GM23338 (cell line): ENCODE data around the gene ABHD6. TPM values are rescaled to one million over a fixed set of nuclear protein-coding genes. Genes with fewer than 3 reads are reported as not detected.
A peak's percentile ranks its signal among the peaks of the same experiment; 100 is the strongest.

ENCODE experiments used
- ATAC-seq: fragments of 200-7000 bp; cut with Tn5 transposase; 3 replicates; pipeline ENCODE4 v1.9.1; 2020
- DNase-seq: peaks from one replicate; pipeline ENCODE4 v3.0.0-alpha.2; 2015; ENCODE audit warnings: low spot score
- H2AFZ ChIP-seq: fragments of 200-600 bp; sonication (generic); 2 replicates; pipeline ENCODE4 v1.8.0; 2016; ENCODE audit warnings: antibody characterized with exemption, mild to moderate bottlenecking, moderate library complexity
- H3F3A ChIP-seq: fragments of 200-600 bp; sonication (generic); replicated peaks from 2 replicates; pipeline ENCODE4 v1.8.0; 2017; ENCODE audit warnings: antibody characterized with exemption, mixed run types, low read depth
- H3K27ac ChIP-seq: fragments of 200-600 bp; sonication (generic); 2 replicates; pipeline ENCODE4 v1.6.1; 2016; ENCODE audit warnings: low read depth
- H3K27me3 ChIP-seq: fragments of 200-600 bp; sonication (generic); 2 replicates; pipeline ENCODE4 v1.8.0; 2016; ENCODE audit warnings: mild to moderate bottlenecking, mixed run types, moderate library complexity; ENCODE audit not compliant: insufficient read depth
- H3K36me3 ChIP-seq: fragments of 200-600 bp; sonication (generic); 2 replicates; pipeline ENCODE4 v1.8.0; 2016; ENCODE audit warnings: mild to moderate bottlenecking; ENCODE audit not compliant: insufficient read depth
- H3K4me1 ChIP-seq: fragments of 200-600 bp; sonication (generic); 2 replicates; pipeline ENCODE4 v1.8.0; 2016; ENCODE audit warnings: mild to moderate bottlenecking, moderate library complexity; ENCODE audit not compliant: insufficient read depth
- H3K4me2 ChIP-seq: fragments of 200-600 bp; sonication (generic); 2 replicates; pipeline ENCODE4 v1.7.1; 2017; ENCODE audit warnings: mixed run types
- H3K4me3 ChIP-seq: fragments of 200-600 bp; sonication (generic); 2 replicates; pipeline ENCODE4 v1.6.1; 2016; ENCODE audit warnings: mixed run types
- H3K79me2 ChIP-seq: fragments of 200-600 bp; sonication (generic); replicated peaks from 2 replicates; pipeline ENCODE4 v1.8.0; 2017; ENCODE audit warnings: mild to moderate bottlenecking; ENCODE audit not compliant: insufficient read depth
- H3K9me2 ChIP-seq: fragments of 200-600 bp; sonication (generic); 2 replicates; pipeline ENCODE4 v1.8.0; 2017; ENCODE audit not compliant: insufficient read depth
- H4K20me1 ChIP-seq: fragments of 200-600 bp; sonication (generic); replicated peaks from 2 replicates; pipeline ENCODE4 v1.8.0; 2017; ENCODE audit warnings: mild to moderate bottlenecking; ENCODE audit not compliant: insufficient read depth
- H3K27ac Mint-ChIP-seq: 2 replicates; pipeline ENCODE4 v1.8.0; 2020; ENCODE audit warnings: inconsistent platforms, mild to moderate bottlenecking, moderate library complexity, mixed read lengths
- H3K27me3 Mint-ChIP-seq: 3 replicates; pipeline ENCODE4 v1.8.0; 2022; ENCODE audit warnings: low read depth, mild to moderate bottlenecking, moderate library complexity, mixed read lengths, inconsistent platforms; ENCODE audit not compliant: insufficient read depth, poor library complexity
- H3K36me3 Mint-ChIP-seq: 3 replicates; pipeline ENCODE4 v1.8.0; 2021; ENCODE audit warnings: low read depth, mild to moderate bottlenecking, inconsistent platforms, moderate library complexity, mixed read lengths
- H3K4me1 Mint-ChIP-seq: 3 replicates; pipeline ENCODE4 v1.8.0; 2020; ENCODE audit warnings: mild to moderate bottlenecking, inconsistent platforms, mixed read lengths
- H3K4me3 Mint-ChIP-seq: 3 replicates; pipeline ENCODE4 v1.8.0; 2021; ENCODE audit warnings: moderate library complexity, mild to moderate bottlenecking, inconsistent platforms, mixed read lengths
- H3K9me3 Mint-ChIP-seq: 3 replicates; pipeline ENCODE4 v1.8.0; 2020; ENCODE audit warnings: moderate library complexity, mild to moderate bottlenecking, inconsistent platforms, mixed read lengths
- EZH2 ChIP-seq: fragments of 200-600 bp; sonication (generic); IDR thresholded peaks from one replicate; pipeline ENCODE4 v1.8.0; 2017; ENCODE audit warnings: antibody characterized with exemption, mild to moderate bottlenecking, low read depth; ENCODE audit not compliant: unreplicated experiment
- polyA plus RNA-seq: library from polyadenylated mRNA; unstranded; fragments of >200 nt; fragmentation: Nextera tagmentation; extraction: Ambion mirVana; gene quantifications from 2 replicates; pipeline ENCODE4 v1.2.1, GENCODE V29; 2016
- total RNA-seq: library from RNA; depleted of rRNA; stranded (reverse); fragments of >200 nt; shearing (Covaris generic); gene quantifications from 2 replicates; pipeline ENCODE4 v1.2.3, GENCODE V29; 2014
- TF ChIP-seq, protein P1 (sequence below): IDR thresholded peaks from 2 replicates; pipeline ENCODE4 v1.6.1; 2016; ENCODE audit warnings: antibody characterized with exemption
- TF ChIP-seq, protein P2 (sequence below): IDR thresholded peaks from one replicate; pipeline ENCODE4 v1.6.1; 2018; ENCODE audit warnings: antibody characterized with exemption; ENCODE audit not compliant: unreplicated experiment

Gene ABHD6
- total and polyA plus RNA-seq, 2 experiments from 2014 or later: 3.7 to 5.5 TPM

DNA sequence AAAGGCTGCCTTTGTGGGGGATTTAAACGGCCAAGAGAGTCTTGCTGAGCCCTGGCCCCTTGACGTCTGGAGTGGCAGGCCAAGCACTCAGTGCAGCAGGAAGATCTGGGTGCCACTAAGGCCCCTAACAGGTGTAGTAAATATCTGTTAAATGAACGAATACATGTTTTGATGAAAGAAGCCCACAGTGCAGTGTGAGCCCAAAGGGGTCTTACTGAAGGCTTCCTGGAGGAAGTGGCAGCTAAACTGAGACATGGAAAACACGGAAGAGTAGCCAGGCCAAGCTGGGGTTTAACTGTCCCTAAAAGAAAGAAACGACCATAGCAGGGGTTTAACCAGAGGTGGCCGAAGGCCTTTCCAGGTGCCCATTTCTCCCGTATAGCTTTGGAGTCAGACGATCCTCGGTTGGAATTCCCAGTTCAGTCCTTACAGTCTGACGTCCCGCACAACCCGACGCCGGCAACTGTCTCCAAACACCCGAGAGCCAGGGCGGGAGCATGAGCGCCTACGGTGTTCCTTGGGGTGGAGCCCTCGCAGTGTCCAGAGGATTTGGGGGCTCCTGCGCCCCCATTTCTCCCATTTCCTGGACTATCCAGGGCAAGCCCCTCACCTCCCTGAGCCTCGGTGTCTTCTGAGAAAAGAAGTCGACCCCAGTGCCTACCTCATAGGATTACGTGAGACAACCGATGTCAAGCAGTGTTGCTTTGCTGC, 910 bp upstream of the ABHD6 start:
- H3K9me3 Mint-ChIP-seq: no peaks in the 10 kb centered on the region
- peak; percentile 39 for TF ChIP-seq EZH2
- TF ChIP-seq, protein P1, sequence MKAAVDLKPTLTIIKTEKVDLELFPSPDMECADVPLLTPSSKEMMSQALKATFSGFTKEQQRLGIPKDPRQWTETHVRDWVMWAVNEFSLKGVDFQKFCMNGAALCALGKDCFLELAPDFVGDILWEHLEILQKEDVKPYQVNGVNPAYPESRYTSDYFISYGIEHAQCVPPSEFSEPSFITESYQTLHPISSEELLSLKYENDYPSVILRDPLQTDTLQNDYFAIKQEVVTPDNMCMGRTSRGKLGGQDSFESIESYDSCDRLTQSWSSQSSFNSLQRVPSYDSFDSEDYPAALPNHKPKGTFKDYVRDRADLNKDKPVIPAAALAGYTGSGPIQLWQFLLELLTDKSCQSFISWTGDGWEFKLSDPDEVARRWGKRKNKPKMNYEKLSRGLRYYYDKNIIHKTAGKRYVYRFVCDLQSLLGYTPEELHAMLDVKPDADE: no peak

GRCh38 chr3:58237941-58238681, 519 bp downstream of the ABHD6 start:
- Histone ChIP-seq H3K4me3 (peak overlapping the region; percentile 95), H3K4me1 (peaks cover 4% of the 10 kb centered on the region; the same call in 1 of the 2 replicates), H3F3A (peaks cover 3% of the 10 kb centered on the region; the same call in 1 of the 2 replicates), H3K9me2 (no peaks in the 10 kb centered on the region), H3K27ac (no peak overlapping the region), H2AFZ (peak overlapping the region; percentile 97), H3K4me2 (peak overlapping the region; percentile 100), H3K27me3 (peaks cover 52% of the 10 kb centered on the region), H4K20me1 (0 out of 2 replicates have a peak, but pooled peaks cover under 1% of the 10 kb centered on the region), H3K36me3 (no peaks in the 10 kb centered on the region), H3K79me2 (no peaks in the 10 kb centered on the region)
- Mint-ChIP-seq H3K4me1 (peaks cover 7% of the 10 kb centered on the region), H3K27ac (no peak overlapping the region), H3K4me3 (peak overlapping the region; percentile 91), H3K9me3 (no peaks in the 10 kb centered on the region), H3K36me3 (no peaks in the 10 kb centered on the region), H3K27me3 (peaks cover 34% of the 10 kb centered on the region)
- TF ChIP-seq EZH2: peak; percentile 34
- TF ChIP-seq, protein P2, sequence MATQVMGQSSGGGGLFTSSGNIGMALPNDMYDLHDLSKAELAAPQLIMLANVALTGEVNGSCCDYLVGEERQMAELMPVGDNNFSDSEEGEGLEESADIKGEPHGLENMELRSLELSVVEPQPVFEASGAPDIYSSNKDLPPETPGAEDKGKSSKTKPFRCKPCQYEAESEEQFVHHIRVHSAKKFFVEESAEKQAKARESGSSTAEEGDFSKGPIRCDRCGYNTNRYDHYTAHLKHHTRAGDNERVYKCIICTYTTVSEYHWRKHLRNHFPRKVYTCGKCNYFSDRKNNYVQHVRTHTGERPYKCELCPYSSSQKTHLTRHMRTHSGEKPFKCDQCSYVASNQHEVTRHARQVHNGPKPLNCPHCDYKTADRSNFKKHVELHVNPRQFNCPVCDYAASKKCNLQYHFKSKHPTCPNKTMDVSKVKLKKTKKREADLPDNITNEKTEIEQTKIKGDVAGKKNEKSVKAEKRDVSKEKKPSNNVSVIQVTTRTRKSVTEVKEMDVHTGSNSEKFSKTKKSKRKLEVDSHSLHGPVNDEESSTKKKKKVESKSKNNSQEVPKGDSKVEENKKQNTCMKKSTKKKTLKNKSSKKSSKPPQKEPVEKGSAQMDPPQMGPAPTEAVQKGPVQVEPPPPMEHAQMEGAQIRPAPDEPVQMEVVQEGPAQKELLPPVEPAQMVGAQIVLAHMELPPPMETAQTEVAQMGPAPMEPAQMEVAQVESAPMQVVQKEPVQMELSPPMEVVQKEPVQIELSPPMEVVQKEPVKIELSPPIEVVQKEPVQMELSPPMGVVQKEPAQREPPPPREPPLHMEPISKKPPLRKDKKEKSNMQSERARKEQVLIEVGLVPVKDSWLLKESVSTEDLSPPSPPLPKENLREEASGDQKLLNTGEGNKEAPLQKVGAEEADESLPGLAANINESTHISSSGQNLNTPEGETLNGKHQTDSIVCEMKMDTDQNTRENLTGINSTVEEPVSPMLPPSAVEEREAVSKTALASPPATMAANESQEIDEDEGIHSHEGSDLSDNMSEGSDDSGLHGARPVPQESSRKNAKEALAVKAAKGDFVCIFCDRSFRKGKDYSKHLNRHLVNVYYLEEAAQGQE: no peak
- ATAC-seq: peak; percentile 26
- peak; percentile 56 for DNase-seq

More for the DNA sequence above, 910 bp upstream of the ABHD6 start:
- Histone ChIP-seq H3K4me3 (peak overlapping the region; percentile 95), H3K27me3 (peaks cover 52% of the 10 kb centered on the region), H3K27ac (no peak overlapping the region), H3K4me1 (peaks cover 4% of the 10 kb centered on the region; the same call in 1 of the 2 replicates), H3K9me2 (no peaks in the 10 kb centered on the region), H3K36me3 (no peaks in the 10 kb centered on the region), H3K79me2 (no peaks in the 10 kb centered on the region), H3K4me2 (peak overlapping the region; percentile 100), H2AFZ (peak overlapping the region; percentile 100), H3F3A (peaks cover 3% of the 10 kb centered on the region; the same call in 1 of the 2 replicates), H4K20me1 (no peaks in the 10 kb centered on the region)
- H3K4me1 Mint-ChIP-seq: peaks cover 7% of the 10 kb centered on the region
- no peaks in the 10 kb centered on the region for H3K36me3 Mint-ChIP-seq
- peak; percentile 75 for DNase-seq
- peaks cover 37% of the 10 kb centered on the region for H3K27me3 Mint-ChIP-seq
- peak; percentile 38 for ATAC-seq
- H3K4me3 Mint-ChIP-seq: peak overlapping the region; percentile 91
- H3K27ac Mint-ChIP-seq: no peak overlapping the region
